Spleen (tissue), 7 donors: ENCODE data around the gene UBE2D2.

ENCODE experiments used
- POLR2A ChIP-seq, 3 donors: fragments of 450-650 bp; IDR thresholded peaks; one replicate each; pipeline ENCODE4 v1.5.1; 2017; ENCODE audit warnings: antibody characterized with exemption in 3 of 3, mild to moderate bottlenecking in 1 of 3
- POLR2AphosphoS5 ChIP-seq, 3 donors: sonication (generic); formaldehyde crosslinking; IDR thresholded peaks; one replicate each; pipeline ENCODE4 v1.5.1; 2017; ENCODE audit warnings: antibody characterized with exemption in 3 of 3
- TF ChIP-seq, protein P1 (sequence below), 11 experiments: fragments of 200-600 bp in 7 of 11; fragments of 450-650 bp in 4 of 11; sonication (generic) in 4 of 11; IDR thresholded peaks in 8 of 11; conservative IDR thresholded peaks in 3 of 11; 1 replicate in 7 of 11; 2 replicates in 4 of 11; pipeline versions ENCODE4 v1.4.0 to v1.8.0; 2016 to 2021; ENCODE audit warnings: antibody characterized with exemption in 11 of 11, inconsistent platforms in 4 of 11, mild to moderate bottlenecking in 1 of 11
- donor health status: DM: no; HTN: no; CAD: no; lungs with moderate emphysema.
- donor health status: DM: no; HTN: no; CAD: no.
- donor health status: DM: no; HTN: no; CAD: no.

DNA sequence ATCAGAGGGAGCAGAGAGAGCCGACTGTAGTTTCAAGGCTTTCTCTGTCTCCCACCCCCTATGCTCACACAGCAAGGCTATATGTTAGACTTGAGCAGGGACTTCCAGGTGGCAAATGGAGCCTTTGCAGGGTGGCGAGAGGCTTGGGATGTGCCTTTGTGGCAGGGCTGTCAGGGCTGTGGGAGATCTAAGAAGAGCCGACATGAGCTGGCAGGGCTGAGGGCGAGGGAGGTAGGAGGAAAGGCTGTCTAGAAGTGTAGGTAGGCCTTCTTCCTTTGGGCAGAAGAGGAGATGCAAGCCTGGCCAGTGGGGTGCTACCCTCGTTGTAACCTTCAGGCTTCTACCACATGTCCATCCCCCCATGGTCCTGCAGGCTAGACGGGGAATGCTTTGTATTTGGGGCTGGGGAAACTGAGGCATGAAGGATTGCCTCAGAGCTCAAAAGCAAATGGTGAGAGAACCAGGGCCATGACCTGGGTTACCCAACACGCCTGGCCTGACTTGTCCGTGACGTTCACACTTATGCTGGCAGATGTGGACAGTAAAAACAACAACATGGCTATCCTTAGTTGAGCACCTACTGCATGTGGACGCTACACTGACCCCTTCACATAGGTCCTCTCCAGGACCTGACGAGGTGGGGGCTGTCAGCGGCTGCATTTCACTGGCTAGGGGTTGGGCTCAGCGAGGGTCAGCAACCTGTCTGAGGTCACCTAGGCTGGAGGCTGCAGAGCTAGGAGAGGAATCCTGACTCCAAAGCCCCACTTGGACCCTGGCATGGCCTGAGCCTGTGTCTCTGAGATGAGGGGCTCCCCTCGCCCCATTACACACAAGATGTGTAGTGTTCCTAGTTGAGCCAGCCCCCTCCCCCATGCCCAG lies 102.3 kb downstream of the UBE2D2 start:
- TF ChIP-seq POLR2A (IDR thresholded peaks at IDR 0.05) (no peak), POLR2AphosphoS5 (IDR thresholded peaks at IDR 0.05) (no peak)
- TF ChIP-seq, protein P1, sequence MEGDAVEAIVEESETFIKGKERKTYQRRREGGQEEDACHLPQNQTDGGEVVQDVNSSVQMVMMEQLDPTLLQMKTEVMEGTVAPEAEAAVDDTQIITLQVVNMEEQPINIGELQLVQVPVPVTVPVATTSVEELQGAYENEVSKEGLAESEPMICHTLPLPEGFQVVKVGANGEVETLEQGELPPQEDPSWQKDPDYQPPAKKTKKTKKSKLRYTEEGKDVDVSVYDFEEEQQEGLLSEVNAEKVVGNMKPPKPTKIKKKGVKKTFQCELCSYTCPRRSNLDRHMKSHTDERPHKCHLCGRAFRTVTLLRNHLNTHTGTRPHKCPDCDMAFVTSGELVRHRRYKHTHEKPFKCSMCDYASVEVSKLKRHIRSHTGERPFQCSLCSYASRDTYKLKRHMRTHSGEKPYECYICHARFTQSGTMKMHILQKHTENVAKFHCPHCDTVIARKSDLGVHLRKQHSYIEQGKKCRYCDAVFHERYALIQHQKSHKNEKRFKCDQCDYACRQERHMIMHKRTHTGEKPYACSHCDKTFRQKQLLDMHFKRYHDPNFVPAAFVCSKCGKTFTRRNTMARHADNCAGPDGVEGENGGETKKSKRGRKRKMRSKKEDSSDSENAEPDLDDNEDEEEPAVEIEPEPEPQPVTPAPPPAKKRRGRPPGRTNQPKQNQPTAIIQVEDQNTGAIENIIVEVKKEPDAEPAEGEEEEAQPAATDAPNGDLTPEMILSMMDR (IDR thresholded peaks at IDR 0.05 in 8 of 11, conservative IDR thresholded peaks at IDR 0.05 in 3 of 11): no peak
